HCT116 (cell line): ENCODE data around the gene BBS9. TPM values are rescaled to one million over a fixed set of nuclear protein-coding genes. Genes with fewer than 3 reads are reported as not detected.

Experiments used
- ATAC-seq: fragments of 200-7000 bp; cut with Tn5 transposase; 2 replicates; pipeline ENCODE4 v1.9.1; 2020; ENCODE audit warnings: mild to moderate bottlenecking, moderate library complexity
- BruUV-seq: library from RNA; stranded (reverse); fragments of 400-500 nt; replicated peaks from 2 replicates; lab custom pipeline; 2021; lab: Mats Ljungman, UMichigan
- CTCF ChIA-PET: fragments of 300-600 bp; sonication (Branson Sonifier 250); formaldehyde crosslinking; loops from one replicate; lab custom pipeline; 2021; ENCODE audit warnings: antibody characterized with exemption; lab: Charles Lee
- POLR2A ChIA-PET: fragments of 300-600, 350-600 bp; sonication (Branson Sonifier 250); formaldehyde crosslinking; loops from one replicate; lab custom pipeline; 2021; ENCODE audit warnings: antibody characterized with exemption; lab: Charles Lee
- RAD21 ChIA-PET, 2 experiments: fragments of 300-600 bp; sonication (Branson Sonifier 250); formaldehyde crosslinking; loops; one replicate each; lab custom pipeline; 2023; ENCODE audit warnings: low total read pairs in 2 of 2; ENCODE audit not compliant: uncharacterized antibody in 2 of 2, unreplicated experiment in 2 of 2, low non-redundant PET in 1 of 2; lab: Charles Lee
- DNase-seq: peaks from one replicate; pipeline ENCODE4 v3.0.0-alpha.2; 2010; ENCODE audit warnings: low read depth, low spot score
- H2AFZ ChIP-seq: fragments of 200-600 bp; shearing (Covaris generic), sonication (generic); 2 replicates; pipeline ENCODE4 v1.6.1; 2017; ENCODE audit warnings: low read depth, mixed run types, mixed read lengths, antibody characterized with exemption, low read length; ENCODE audit not compliant: poor library complexity, severe bottlenecking
- H3K27ac ChIP-seq: 2 replicates; pipeline ENCODE4 v1.5.1; 2012; ENCODE audit warnings: low read depth, low read length
- H3K27me3 ChIP-seq: fragments of 200-600 bp; sonication (generic); 2 replicates; pipeline ENCODE4 v1.6.1; 2016; ENCODE audit warnings: mixed run types, low read length, mixed read lengths; ENCODE audit not compliant: insufficient read depth
- H3K36me3 ChIP-seq, 2 experiments: fragments of 200-500 bp in 1 of 2; fragments of 200-600 bp in 1 of 2; sonication (Bioruptor generic) in 1 of 2; sonication (generic) in 1 of 2; 2 replicates each; pipeline versions ENCODE4 v1.5.1 to v1.6.1; 2014 to 2016; ENCODE audit warnings: low read length in 2 of 2, inconsistent platforms in 1 of 2, mixed read lengths in 1 of 2, mixed run types in 1 of 2; ENCODE audit not compliant: insufficient read depth in 2 of 2, control insufficient read depth in 1 of 2
- H3K4me1 ChIP-seq, 2 experiments: fragments of 200-600 bp in 1 of 2; sonication (generic) in 1 of 2; 2 replicates each; pipeline versions ENCODE4 v1.5.1 to v1.6.1; 2012 to 2017; ENCODE audit warnings: low read length in 2 of 2, inconsistent platforms in 1 of 2, mild to moderate bottlenecking in 1 of 2, mixed read lengths in 1 of 2, mixed run types in 1 of 2, moderate library complexity in 1 of 2; ENCODE audit not compliant: insufficient read depth in 2 of 2, control insufficient read depth in 1 of 2
- H3K4me2 ChIP-seq: fragments of 200-600 bp; sonication (generic); 2 replicates; pipeline ENCODE4 v1.6.1; 2017; ENCODE audit warnings: mixed run types, low read length, mixed read lengths
- H3K4me3 ChIP-seq, 2 experiments: fragments of 200-600 bp in 1 of 2; sonication (generic) in 1 of 2; replicated peaks in 1 of 2; 2 replicates each; pipeline ENCODE4 v1.5.1; 2011 to 2016; ENCODE audit warnings: low read length in 2 of 2, control low read depth in 1 of 2, low read depth in 1 of 2, mild to moderate bottlenecking in 1 of 2, mixed read lengths in 1 of 2, mixed run types in 1 of 2
- H3K79me2 ChIP-seq: fragments of 200-600 bp; sonication (generic); 2 replicates; pipeline ENCODE4 v1.6.1; 2017; ENCODE audit warnings: mild to moderate bottlenecking, mixed run types, low read length, moderate library complexity, mixed read lengths; ENCODE audit not compliant: insufficient read depth
- H3K9ac ChIP-seq: fragments of 200-600 bp; sonication (generic); 2 replicates; pipeline ENCODE4 v1.6.1; 2016; ENCODE audit warnings: low read length, mixed read lengths
- H3K9me2 ChIP-seq: fragments of 200-600 bp; sonication (generic), shearing (Covaris generic); 2 replicates; pipeline ENCODE4 v1.6.1; 2017; ENCODE audit warnings: mixed run types, mild to moderate bottlenecking, moderate library complexity; ENCODE audit not compliant: insufficient read depth
- H3K9me3 ChIP-seq, 2 experiments: fragments of 200-500 bp in 1 of 2; fragments of 200-600 bp in 1 of 2; sonication (Bioruptor generic) in 1 of 2; sonication (generic) in 1 of 2; 2 replicates each; pipeline ENCODE4 v1.6.1; 2014 to 2017; ENCODE audit warnings: low read length in 2 of 2, mixed read lengths in 2 of 2, inconsistent platforms in 1 of 2, low read depth in 1 of 2, mild to moderate bottlenecking in 1 of 2, mixed run types in 1 of 2, moderate library complexity in 1 of 2; ENCODE audit not compliant: control insufficient read depth in 1 of 2, insufficient read depth in 1 of 2
- H4K20me1 ChIP-seq: fragments of 200-600 bp; sonication (generic), shearing (Covaris generic); 2 replicates; pipeline ENCODE4 v1.6.1; 2017; ENCODE audit warnings: mixed run types, mild to moderate bottlenecking, moderate library complexity; ENCODE audit not compliant: insufficient read depth
- EGR1 ChIP-seq: IDR thresholded peaks from 2 replicates; pipeline ENCODE4 v1.6.1; 2012; ENCODE audit warnings: low read depth
- RAD21 ChIP-seq: IDR thresholded peaks from 2 replicates; pipeline ENCODE4 v1.6.1; 2012; ENCODE audit warnings: low read depth, mild to moderate bottlenecking
- SP1 ChIP-seq: IDR thresholded peaks from 2 replicates; pipeline ENCODE4 v1.6.1; 2012; ENCODE audit warnings: low read depth
- ZFX ChIP-seq: fragments of 450-650 bp; IDR thresholded peaks from 2 replicates; pipeline ENCODE4 v1.6.1; 2017
- intact Hi-C: fragments of 100-400 bp; cut with micrococcal nuclease; formaldehyde crosslinking; loops from 2 replicates; pipeline ENCODE4 v1.10.0; 2022
- total RNA-seq: library from RNA; stranded (reverse); gene quantifications from one replicate; pipeline ENCODE4 v1.2.1, GENCODE V29; 2021; ENCODE audit not compliant: unreplicated experiment
- TF ChIP-seq, protein P1 (sequence below), 3 experiments: fragments of 200-600 bp in 1 of 3; sonication (generic) in 1 of 3; IDR thresholded peaks in 2 of 3; conservative IDR thresholded peaks in 1 of 3; 2 replicates each; pipeline ENCODE4 v1.5.1; 2012 to 2017; ENCODE audit warnings: low read depth in 2 of 3, low read length in 2 of 3, antibody characterized with exemption in 1 of 3, borderline replicate concordance in 1 of 3, control low read depth in 1 of 3, mild to moderate bottlenecking in 1 of 3, mixed read lengths in 1 of 3, mixed run types in 1 of 3, moderate library complexity in 1 of 3; ENCODE audit not compliant: insufficient read depth in 1 of 3

Gene BBS9
- total RNA-seq, 1 experiment from 2014 or later = 7.1 TPM

DNA sequence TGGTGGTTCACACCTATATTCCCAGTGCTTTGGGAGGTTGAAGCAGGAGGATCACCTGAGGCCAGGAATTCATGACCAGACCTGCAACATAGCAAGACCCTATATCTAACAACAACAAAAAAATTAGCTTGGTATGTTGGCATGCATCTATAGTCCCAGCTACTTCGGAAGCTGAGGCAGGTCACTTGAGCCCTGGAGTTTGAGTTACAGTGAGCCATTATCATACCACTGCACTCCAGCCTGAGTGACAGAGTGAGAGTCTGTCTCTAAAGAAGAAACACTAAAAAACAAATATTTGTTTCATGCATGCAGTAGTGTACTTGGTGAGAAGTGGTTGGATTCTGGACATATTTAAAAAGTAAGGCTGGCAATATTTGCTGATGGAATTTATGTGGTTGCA, 198.1 kb downstream of the BBS9 start:
- intact Hi-C loops = no loop called here
- H3K36me3 ChIP-seq = no peaks in the 10 kb centered on the region
- H3K4me3 ChIP-seq = no peak overlapping the region
- H3K9ac ChIP-seq = no peak overlapping the region
- no TSS peak for BruUV-seq
- no peaks in the 10 kb centered on the region for H3K27me3 ChIP-seq
- no peak for ATAC-seq
- H3K27ac ChIP-seq = no peak overlapping the region
- no peaks in the 10 kb centered on the region for H4K20me1 ChIP-seq
- no peak for TF ChIP-seq EGR1
- no peak for TF ChIP-seq ZFX
- no peaks in the 10 kb centered on the region for H3K79me2 ChIP-seq
- no peak overlapping the region for H2AFZ ChIP-seq
- POLR2A ChIA-PET = no interaction called here
- RAD21 ChIA-PET = no interaction called here
- H3K9me3 ChIP-seq = no peaks in the 10 kb centered on the region
- H3K4me2 ChIP-seq = no peak overlapping the region
- CTCF ChIA-PET = no interaction called here
- no peaks in the 10 kb centered on the region for H3K9me2 ChIP-seq
- no peaks in the 10 kb centered on the region for H3K4me1 ChIP-seq
- no peak for DNase-seq

DNA sequence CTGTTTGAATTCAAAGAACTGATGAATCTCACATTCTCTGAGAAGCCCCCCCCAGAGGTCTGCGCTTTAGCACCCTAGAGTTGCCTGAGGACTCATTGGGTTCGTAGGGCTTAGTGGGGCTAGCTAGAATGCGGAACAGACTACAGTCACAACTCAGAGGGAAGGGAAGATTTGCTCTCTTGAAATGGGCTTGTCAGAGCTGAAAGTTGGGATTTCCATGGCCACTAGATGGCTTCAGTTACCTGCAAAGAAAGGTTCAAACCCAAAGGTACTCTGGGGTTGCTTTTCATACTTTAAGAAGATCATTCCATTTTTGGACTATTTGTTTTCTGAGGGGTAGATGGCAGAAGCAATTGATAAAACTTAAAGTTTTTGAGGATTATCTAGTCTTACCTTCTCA, 205.0 kb downstream of the BBS9 start:
- Histone ChIP-seq H4K20me1 (no peaks in the 10 kb centered on the region), H3K9ac (no peak overlapping the region), H3K36me3 (no peaks in the 10 kb centered on the region), H3K4me2 (no peak overlapping the region), H3K79me2 (no peaks in the 10 kb centered on the region), H3K4me1 (no peaks in the 10 kb centered on the region), H3K27me3 (no peaks in the 10 kb centered on the region), H3K9me3 (no peaks in the 10 kb centered on the region), H2AFZ (no peak overlapping the region), H3K27ac (no peak overlapping the region)
- ATAC-seq (peak; percentile 73), DNase-seq (peak; percentile 19)
- intact Hi-C loops = no loop called here
- ChIA-PET CTCF (interaction anchor here (0.6 to 1.6 kb wide), 9 partner anchors 22 to 754 kb away, joined by 3 to 5 read pairs (median 3); no protein-coding TSS in a partner anchor), RAD21 (no interaction called here)
- no TSS peak for BruUV-seq
- no peak for TF ChIP-seq SP1
- peak; percentile 62 for TF ChIP-seq RAD21
- TF ChIP-seq, protein P1, sequence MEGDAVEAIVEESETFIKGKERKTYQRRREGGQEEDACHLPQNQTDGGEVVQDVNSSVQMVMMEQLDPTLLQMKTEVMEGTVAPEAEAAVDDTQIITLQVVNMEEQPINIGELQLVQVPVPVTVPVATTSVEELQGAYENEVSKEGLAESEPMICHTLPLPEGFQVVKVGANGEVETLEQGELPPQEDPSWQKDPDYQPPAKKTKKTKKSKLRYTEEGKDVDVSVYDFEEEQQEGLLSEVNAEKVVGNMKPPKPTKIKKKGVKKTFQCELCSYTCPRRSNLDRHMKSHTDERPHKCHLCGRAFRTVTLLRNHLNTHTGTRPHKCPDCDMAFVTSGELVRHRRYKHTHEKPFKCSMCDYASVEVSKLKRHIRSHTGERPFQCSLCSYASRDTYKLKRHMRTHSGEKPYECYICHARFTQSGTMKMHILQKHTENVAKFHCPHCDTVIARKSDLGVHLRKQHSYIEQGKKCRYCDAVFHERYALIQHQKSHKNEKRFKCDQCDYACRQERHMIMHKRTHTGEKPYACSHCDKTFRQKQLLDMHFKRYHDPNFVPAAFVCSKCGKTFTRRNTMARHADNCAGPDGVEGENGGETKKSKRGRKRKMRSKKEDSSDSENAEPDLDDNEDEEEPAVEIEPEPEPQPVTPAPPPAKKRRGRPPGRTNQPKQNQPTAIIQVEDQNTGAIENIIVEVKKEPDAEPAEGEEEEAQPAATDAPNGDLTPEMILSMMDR (IDR thresholded peaks at IDR 0.05 in 2 of 3, conservative IDR thresholded peaks at IDR 0.05 in 1 of 3; ENCODE audit: borderline replicate concordance in 1 of 3, insufficient read depth in 1 of 3, low read depth in 2 of 3, low read length in 2 of 3) = peak; percentile 20 to 66 (median 59); a peak in 5 of 6 replicates
- TF ChIP-seq, all 23 proteins: peak for 2
- POLR2A ChIA-PET = no interaction called here
- H3K9me2 ChIP-seq = no peaks in the 10 kb centered on the region
- no peak overlapping the region for H3K4me3 ChIP-seq
